Measurements from ENCODE around the gene ATPAF1. TPM values are rescaled to one million over a fixed set of nuclear protein-coding genes. Genes with fewer than 3 reads are reported as not detected.
A peak's percentile ranks its signal among the peaks of the same experiment; 100 is the strongest.

ATPAF1 gene
- total RNA-seq, result 53.6 and 57.8 TPM in 2 replicates

- Histone ChIP-seq H3K79me2 (ENCODE audit: insufficient read depth, low read length) (peaks cover 22% of the 10 kb centered on the region), H3K4me1 (ENCODE audit: insufficient read depth, low read length) (peaks cover 10% of the 10 kb centered on the region), H3K9me3 (ENCODE audit: low read depth, low read length) (no peaks in the 10 kb centered on the region), H3K4me2 (ENCODE audit: insufficient read depth, low read length) (peak within 1 kb of the TSS; percentile 90), H3K27ac (ENCODE audit: low read depth, low read length) (peak within 1 kb of the TSS; percentile 53), H3K27me3 (ENCODE audit: insufficient read depth, low read length) (no peaks in the 10 kb centered on the region), H3K4me3 (ENCODE audit: insufficient read depth, low read length) (peak within 1 kb of the TSS; percentile 76), H3K36me3 (ENCODE audit: insufficient read depth, low read length) (peaks cover 19% of the 10 kb centered on the region), H2AFZ (ENCODE audit: low read length) (peak within 1 kb of the TSS; percentile 94), H4K20me1 (ENCODE audit: insufficient read depth, low read length) (peaks cover 8% of the 10 kb centered on the region)
- peak; percentile 97 for DNase-seq (ENCODE audit: insufficient read length, low spot score, missing footprints)
- no peak for TF ChIP-seq CTCF (IDR thresholded peaks at IDR 0.05; ENCODE audit: extremely low read depth, low read depth, low read length)
Observed at GRCh38 chr1:46667782-46668760, at the start of gene ATPAF1. Gene ATPAF1, minus strand, starts transcription at chr1:46668364. Its CDS starts 42 bp downstream, at chr1:46668322.

GRCh38 chr1:46717654-46718053, 49.5 kb upstream of the ATPAF1 start:
- Histone ChIP-seq H4K20me1 (ENCODE audit: insufficient read depth, low read length) (peaks cover 18% of the 10 kb centered on the region), H3K4me3 (ENCODE audit: insufficient read depth, low read length) (peak overlapping the region; percentile 94), H3K27ac (ENCODE audit: low read depth, low read length) (peak overlapping the region; percentile 77), H3K36me3 (ENCODE audit: insufficient read depth, low read length) (peaks cover 13% of the 10 kb centered on the region), H3K27me3 (ENCODE audit: insufficient read depth, low read length) (peaks cover 1% of the 10 kb centered on the region), H3K9me3 (ENCODE audit: low read depth, low read length) (no peaks in the 10 kb centered on the region), H3K79me2 (ENCODE audit: insufficient read depth, low read length) (peaks cover 36% of the 10 kb centered on the region), H3K4me1 (ENCODE audit: insufficient read depth, low read length) (peaks cover 14% of the 10 kb centered on the region), H2AFZ (ENCODE audit: low read length) (no peak overlapping the region), H3K4me2 (ENCODE audit: insufficient read depth, low read length) (peak overlapping the region; percentile 98)
- DNase-seq (ENCODE audit: insufficient read length, low spot score, missing footprints), result peak; percentile 35
- TF ChIP-seq CTCF (IDR thresholded peaks at IDR 0.05; ENCODE audit: extremely low read depth, low read depth, low read length), result no peak

- H3K9me3 ChIP-seq (ENCODE audit: low read depth, low read length), result no peaks in the 10 kb centered on the region
- peaks cover 18% of the 10 kb centered on the region for H4K20me1 ChIP-seq (ENCODE audit: insufficient read depth, low read length)
- TF ChIP-seq CTCF (IDR thresholded peaks at IDR 0.05; ENCODE audit: extremely low read depth, low read depth, low read length), result no peak
- H3K79me2 ChIP-seq (ENCODE audit: insufficient read depth, low read length), result peaks cover 47% of the 10 kb centered on the region
- peak; percentile 21 for DNase-seq (ENCODE audit: insufficient read length, low spot score, missing footprints)
- H3K36me3 ChIP-seq (ENCODE audit: insufficient read depth, low read length), result peaks cover 20% of the 10 kb centered on the region
- no peak overlapping the region for H3K4me3 ChIP-seq (ENCODE audit: insufficient read depth, low read length)
- H3K4me1 ChIP-seq (ENCODE audit: insufficient read depth, low read length), result peaks cover 14% of the 10 kb centered on the region
- H3K4me2 ChIP-seq (ENCODE audit: insufficient read depth, low read length), result no peak overlapping the region
- H3K27me3 ChIP-seq (ENCODE audit: insufficient read depth, low read length), result no peaks in the 10 kb centered on the region
- H3K27ac ChIP-seq (ENCODE audit: low read depth, low read length), result no peak overlapping the region
- no peak overlapping the region for H2AFZ ChIP-seq (ENCODE audit: low read length)
Observed at GRCh38 chr1:46714976-46715375, 46.8 kb upstream of the ATPAF1 start.

- Histone ChIP-seq H2AFZ (ENCODE audit: low read length) (no peak overlapping the region), H3K36me3 (ENCODE audit: insufficient read depth, low read length) (peaks cover 54% of the 10 kb centered on the region), H3K27ac (ENCODE audit: low read depth, low read length) (no peak overlapping the region), H3K4me3 (ENCODE audit: insufficient read depth, low read length) (no peak overlapping the region), H3K4me2 (ENCODE audit: insufficient read depth, low read length) (no peak overlapping the region), H4K20me1 (ENCODE audit: insufficient read depth, low read length) (peaks cover 4% of the 10 kb centered on the region), H3K79me2 (ENCODE audit: insufficient read depth, low read length) (peaks cover 16% of the 10 kb centered on the region), H3K27me3 (ENCODE audit: insufficient read depth, low read length) (no peaks in the 10 kb centered on the region), H3K9me3 (ENCODE audit: low read depth, low read length) (no peaks in the 10 kb centered on the region), H3K4me1 (ENCODE audit: insufficient read depth, low read length) (no peaks in the 10 kb centered on the region)
- no peak for TF ChIP-seq CTCF (IDR thresholded peaks at IDR 0.05; ENCODE audit: extremely low read depth, low read depth, low read length)
- DNase-seq (ENCODE audit: insufficient read length, low spot score, missing footprints), result no peak
Observed at GRCh38 chr1:46708121-46708520, 40.0 kb upstream of the ATPAF1 start.
